ENCODE measurements around the gene KRTAP10-1. TPM values are rescaled to one million over a fixed set of nuclear protein-coding genes. Genes with fewer than 3 reads are reported as not detected.
"Not testable (repeated sequence)": the region's sequence is repeated elsewhere in the genome, so short reads cannot be mapped to it uniquely, and the experiment has no call there.

Gene KRTAP10-1
- total RNA-seq, 2 experiments from 2014 or later, result not detected

GRCh38 chr21:44503901-44504399 lies 36.0 kb downstream of the KRTAP10-1 start:
- no peaks in the 10 kb centered on the region for H3K9me3 Mint-ChIP-seq
- no peaks in the 10 kb centered on the region for H3K36me3 Mint-ChIP-seq (ENCODE audit: low read depth)
- no peak for DNase-seq
- H3K27ac Mint-ChIP-seq, result no peak overlapping the region
- peaks cover 7% of the 10 kb centered on the region for H3K4me1 Mint-ChIP-seq (ENCODE audit: low read depth)
- CTCF ChIA-PET, result interaction anchor here (0.6 to 1.1 kb wide), 5 partner anchors 24 to 877 kb away, joined by 3 to 6 read pairs (median 3); no protein-coding TSS in a partner anchor
- no peaks in the 10 kb centered on the region for H3K27me3 Mint-ChIP-seq (ENCODE audit: low read depth)
- no peak overlapping the region for H3K4me3 Mint-ChIP-seq
- intact Hi-C loops (cut with micrococcal nuclease), result no loop called here

GRCh38 chr21:44503006-44503889 lies 36.7 kb downstream of the KRTAP10-1 start:
- H3K9me3 Mint-ChIP-seq; H3K27ac Mint-ChIP-seq; H3K4me3 Mint-ChIP-seq; H3K36me3 Mint-ChIP-seq (ENCODE audit: low read depth); H3K4me1 Mint-ChIP-seq (ENCODE audit: low read depth); intact Hi-C loops (cut with micrococcal nuclease); H3K27me3 Mint-ChIP-seq (ENCODE audit: low read depth); DNase-seq: not testable (repeated sequence)
- CTCF ChIA-PET, result interaction anchor here (0.6 to 1.1 kb wide), 4 partner anchors 23 to 876 kb away, joined by 3 to 6 read pairs (median 3); no protein-coding TSS in a partner anchor

- Mint-ChIP-seq H3K9me3 (no peaks in the 10 kb centered on the region), H3K27ac (no peak overlapping the region), H3K27me3 (ENCODE audit: low read depth) (no peaks in the 10 kb centered on the region), H3K4me3 (no peak overlapping the region), H3K4me1 (ENCODE audit: low read depth) (peaks cover 7% of the 10 kb centered on the region), H3K36me3 (ENCODE audit: low read depth) (no peaks in the 10 kb centered on the region)
- CTCF ChIA-PET, result interaction anchor here (0.6 to 1.5 kb wide), 6 partner anchors 9 to 240 kb away, joined by 3 to 6 read pairs (median 3); no protein-coding TSS in a partner anchor
- intact Hi-C loops (cut with micrococcal nuclease), result no loop called here
- DNase-seq, result no peak
Measured at GRCh38 chr21:44502171-44502958, 37.6 kb downstream of the KRTAP10-1 start.

GRCh38 chr21:44500111-44500510 lies 39.9 kb downstream of the KRTAP10-1 start:
- Mint-ChIP-seq H3K36me3 (ENCODE audit: low read depth) (no peaks in the 10 kb centered on the region), H3K27me3 (ENCODE audit: low read depth) (peaks cover 2% of the 10 kb centered on the region), H3K27ac (no peak overlapping the region), H3K4me1 (ENCODE audit: low read depth) (peaks cover 7% of the 10 kb centered on the region), H3K4me3 (no peak overlapping the region), H3K9me3 (no peaks in the 10 kb centered on the region)
- DNase-seq, result no peak
- intact Hi-C loops (cut with micrococcal nuclease), result no loop called here
- CTCF ChIA-PET, result no interaction called here

- no peak overlapping the region for H3K27ac Mint-ChIP-seq
- CTCF ChIA-PET, result interaction anchor here (2.4 kb wide), 1 partner anchor 11 kb away, joined by 6 read pairs; no protein-coding TSS in a partner anchor
- no peak overlapping the region for H3K4me3 Mint-ChIP-seq
- no peak for DNase-seq
- H3K27me3 Mint-ChIP-seq (ENCODE audit: low read depth), result peaks cover 2% of the 10 kb centered on the region
- H3K9me3 Mint-ChIP-seq, result no peaks in the 10 kb centered on the region
- peaks cover 7% of the 10 kb centered on the region for H3K4me1 Mint-ChIP-seq (ENCODE audit: low read depth)
- intact Hi-C loops (cut with micrococcal nuclease), result no loop called here
- H3K36me3 Mint-ChIP-seq (ENCODE audit: low read depth), result no peaks in the 10 kb centered on the region
Measured at GRCh38 chr21:44499631-44500030, 40.4 kb downstream of the KRTAP10-1 start.

DNA sequence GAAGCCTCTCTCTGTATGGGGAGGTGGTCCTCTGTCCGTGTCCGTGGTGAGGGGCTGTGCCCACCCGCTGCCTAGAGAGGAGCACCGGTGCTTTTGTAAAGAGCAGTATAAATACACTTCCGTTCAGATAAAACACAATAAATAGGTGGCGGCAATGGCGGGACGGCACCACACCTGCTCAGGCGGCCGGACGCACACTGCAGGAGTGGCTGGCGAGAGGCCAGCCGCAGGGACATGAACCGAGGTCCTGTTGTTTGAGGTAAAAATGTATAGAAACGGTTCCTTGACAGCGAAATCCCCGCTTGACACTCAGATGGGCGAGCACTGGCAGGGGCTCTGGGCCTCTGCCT lies 40.8 kb downstream of the KRTAP10-1 start:
- CTCF ChIA-PET, result interaction anchor here (1.3 to 2.4 kb wide), 2 partner anchors 11 to 294 kb away, joined by 3 to 6 read pairs; no protein-coding TSS in a partner anchor
- H3K4me1 Mint-ChIP-seq (ENCODE audit: low read depth), result peaks cover 5% of the 10 kb centered on the region
- intact Hi-C loops (cut with micrococcal nuclease), result no loop called here
- no peak overlapping the region for H3K4me3 Mint-ChIP-seq
- no peak for DNase-seq
- H3K27me3 Mint-ChIP-seq (ENCODE audit: low read depth), result peaks cover 2% of the 10 kb centered on the region
- no peaks in the 10 kb centered on the region for H3K9me3 Mint-ChIP-seq
- H3K36me3 Mint-ChIP-seq (ENCODE audit: low read depth), result no peaks in the 10 kb centered on the region
- no peak overlapping the region for H3K27ac Mint-ChIP-seq

DNA sequence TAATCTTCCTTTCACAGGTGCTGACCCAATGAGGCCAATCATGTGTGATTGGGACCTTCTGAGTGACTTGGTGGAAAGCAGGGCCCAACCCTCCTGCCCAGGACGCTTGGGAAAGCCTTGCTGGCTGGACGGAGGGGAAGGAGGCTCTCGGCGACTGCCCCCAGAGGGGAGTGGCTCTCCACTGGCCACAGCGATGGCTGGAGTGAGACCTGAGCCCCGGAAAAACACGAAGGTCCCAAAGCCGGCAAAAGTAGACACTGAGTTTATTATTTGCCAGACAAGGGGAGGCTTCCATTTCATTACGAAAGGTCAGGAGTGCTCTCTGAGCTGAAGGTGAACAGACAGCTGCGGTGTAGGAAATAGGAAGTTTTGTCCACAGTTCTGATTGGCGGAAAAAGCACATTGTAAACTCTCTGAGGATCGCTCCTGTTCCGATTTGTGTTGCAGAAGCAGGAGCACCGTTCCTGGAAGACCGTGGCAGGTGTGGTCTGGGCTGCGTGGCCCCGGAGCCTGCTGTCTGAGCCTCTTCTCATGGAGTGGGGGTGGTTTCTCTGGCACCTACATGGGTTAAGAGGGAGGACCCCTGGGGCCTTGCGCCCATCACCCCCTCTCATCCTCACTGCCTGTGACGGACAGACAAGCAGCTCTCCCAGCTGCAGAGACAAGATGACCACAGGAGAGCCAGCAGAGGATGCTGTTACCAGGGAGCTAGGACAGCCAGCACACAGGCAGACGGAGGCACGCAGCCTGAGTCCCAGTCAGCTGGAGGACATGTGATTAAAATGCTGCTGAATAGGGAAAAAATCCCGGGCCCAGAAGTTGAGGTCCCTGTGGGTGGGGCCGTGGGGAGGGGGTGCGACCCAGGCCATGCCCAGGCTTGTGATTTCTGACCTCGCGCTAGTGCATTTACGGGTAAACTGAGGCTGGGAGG lies 41.5 kb downstream of the KRTAP10-1 start:
- H3K4me1 Mint-ChIP-seq (ENCODE audit: low read depth), result no peaks in the 10 kb centered on the region
- intact Hi-C loops (cut with micrococcal nuclease), result no loop called here
- no peak overlapping the region for H3K4me3 Mint-ChIP-seq
- no peaks in the 10 kb centered on the region for H3K36me3 Mint-ChIP-seq (ENCODE audit: low read depth)
- CTCF ChIA-PET, result interaction anchor here (1.3 to 2.4 kb wide), 3 partner anchors 9 to 295 kb away, joined by 3 to 6 read pairs (median 3); no protein-coding TSS in a partner anchor
- no peak overlapping the region for H3K27ac Mint-ChIP-seq
- H3K9me3 Mint-ChIP-seq, result no peaks in the 10 kb centered on the region
- DNase-seq, result no peak
- peaks cover 2% of the 10 kb centered on the region for H3K27me3 Mint-ChIP-seq (ENCODE audit: low read depth)

DNA sequence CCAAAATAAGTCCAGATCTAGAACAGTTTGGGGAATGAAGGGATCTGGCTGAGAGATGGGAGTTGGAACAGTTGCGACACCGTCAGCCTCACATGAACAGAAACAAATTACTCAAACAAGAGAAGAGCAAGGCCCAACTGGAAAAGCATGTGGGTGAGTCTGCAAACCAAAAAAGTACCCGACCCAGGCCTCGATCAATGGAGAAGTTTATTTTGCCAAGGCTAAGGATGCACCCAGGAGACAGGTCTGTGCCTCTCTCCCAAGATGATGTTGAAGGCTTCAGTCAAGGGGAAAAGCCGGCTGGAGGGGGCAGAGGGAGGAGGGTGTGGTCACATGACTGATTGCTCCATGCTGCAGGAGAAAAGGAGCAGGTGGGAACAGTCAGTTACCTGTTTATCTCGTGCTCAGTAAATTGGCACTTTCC lies 42.3 kb downstream of the KRTAP10-1 start:
- DNase-seq, result no peak
- H3K36me3 Mint-ChIP-seq (ENCODE audit: low read depth), result peaks cover 4% of the 10 kb centered on the region
- peaks cover 7% of the 10 kb centered on the region for H3K9me3 Mint-ChIP-seq
- H3K4me1 Mint-ChIP-seq (ENCODE audit: low read depth), result no peaks in the 10 kb centered on the region
- CTCF ChIA-PET, result interaction anchor here (1.3 to 2.4 kb wide), 4 partner anchors 8 to 296 kb away, joined by 3 to 6 read pairs (median 3); no protein-coding TSS in a partner anchor
- peaks cover 5% of the 10 kb centered on the region for H3K27me3 Mint-ChIP-seq (ENCODE audit: low read depth)
- H3K4me3 Mint-ChIP-seq, result no peak overlapping the region
- intact Hi-C loops (cut with micrococcal nuclease), result no loop called here
- H3K27ac Mint-ChIP-seq, result no peak overlapping the region

- no peak for DNase-seq
- intact Hi-C loops (cut with micrococcal nuclease), result no loop called here
- peaks cover 5% of the 10 kb centered on the region for H3K27me3 Mint-ChIP-seq (ENCODE audit: low read depth)
- H3K4me1 Mint-ChIP-seq (ENCODE audit: low read depth), result no peaks in the 10 kb centered on the region
- no peak overlapping the region for H3K27ac Mint-ChIP-seq
- CTCF ChIA-PET, result interaction anchor here (0.6 to 1.5 kb wide), 2 partner anchors 297 to 641 kb away, joined by 3 read pairs; no protein-coding TSS in a partner anchor
- peaks cover 12% of the 10 kb centered on the region for H3K9me3 Mint-ChIP-seq
- no peak overlapping the region for H3K4me3 Mint-ChIP-seq
- H3K36me3 Mint-ChIP-seq (ENCODE audit: low read depth), result peaks cover 4% of the 10 kb centered on the region
Measured at GRCh38 chr21:44496564-44497550, 43.1 kb downstream of the KRTAP10-1 start.

DNA sequence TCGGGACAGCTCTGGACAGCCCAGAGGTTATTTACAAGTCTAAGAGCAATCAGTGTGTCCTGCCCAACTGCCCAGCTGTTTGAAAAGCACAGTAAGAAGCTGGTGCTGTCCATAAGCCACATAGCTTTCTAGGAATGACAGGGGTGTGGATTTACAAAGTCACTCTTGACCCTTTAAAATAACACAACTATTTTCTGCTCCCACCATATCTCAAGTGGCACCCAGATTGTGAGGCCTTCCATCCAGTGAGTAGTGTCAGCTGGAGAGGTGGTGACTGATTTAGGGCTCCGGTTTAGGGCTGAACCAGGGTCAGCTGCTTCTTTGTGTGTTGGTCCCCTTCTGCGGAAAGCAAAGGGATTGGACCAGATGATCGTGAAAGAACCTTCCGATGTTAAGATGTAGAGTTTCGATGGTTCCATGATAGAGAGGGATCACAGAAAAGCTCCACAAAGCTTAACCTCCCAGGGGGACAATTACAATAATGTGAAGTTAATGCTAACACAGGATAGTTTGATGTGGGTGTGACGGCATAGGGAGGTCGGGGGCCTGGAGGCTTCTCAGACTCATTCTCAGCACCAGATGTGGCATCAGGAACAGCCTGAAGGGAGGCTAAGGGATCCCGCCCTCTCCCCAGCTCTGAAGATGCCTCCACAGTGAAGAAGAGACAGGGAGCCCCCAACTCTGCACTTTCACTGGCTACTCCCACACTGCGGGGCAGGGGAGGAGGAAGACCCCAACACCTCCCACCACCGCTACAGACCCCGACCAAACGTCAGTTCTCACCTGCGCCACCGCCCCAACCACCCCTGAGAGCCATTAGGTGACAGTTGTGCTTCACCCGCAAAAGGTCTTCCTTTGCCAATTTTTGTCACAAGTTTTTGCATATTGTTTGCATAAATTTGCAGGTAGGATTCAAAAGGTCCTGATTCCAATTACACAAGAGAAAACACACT lies 44.1 kb downstream of the KRTAP10-1 start:
- DNase-seq, result no peak
- CTCF ChIA-PET, result interaction anchor here (0.9 kb wide), 1 partner anchor 15 kb away, joined by 3 read pairs; no protein-coding TSS in a partner anchor
- Mint-ChIP-seq H3K36me3 (ENCODE audit: low read depth) (peaks cover 4% of the 10 kb centered on the region), H3K27ac (no peak overlapping the region), H3K9me3 (peaks cover 12% of the 10 kb centered on the region), H3K27me3 (ENCODE audit: low read depth) (peaks cover 5% of the 10 kb centered on the region), H3K4me1 (ENCODE audit: low read depth) (no peaks in the 10 kb centered on the region), H3K4me3 (no peak overlapping the region)
- intact Hi-C loops (cut with micrococcal nuclease), result no loop called here
